GM08714 (cell line): Measurements from ENCODE around the gene TRAPPC5.
A peak's percentile ranks its signal among the peaks of the same experiment; 100 is the strongest.

Experiments
- H3K4me3 ChIP-seq: fragments of 200-500 bp; sonication (Bioruptor generic); 2 replicates; pipeline ENCODE4 v1.5.1; 2014; ENCODE audit warnings: mild to moderate bottlenecking, low read length, inconsistent platforms
- ZNF274 ChIP-seq: IDR thresholded peaks from 2 replicates; pipeline ENCODE4 v1.6.1; 2012; ENCODE audit warnings: mild to moderate bottlenecking, low read depth, low read length

Gene TRAPPC5

GRCh38 chr19:7680606-7681339 lies at the start of gene TRAPPC5:
Gene TRAPPC5 (plus strand): TSS chr19:7680833. CDS start chr19:7682254, 1,421 bp downstream.
- TF ChIP-seq ZNF274, result no peak
- peak within 1 kb of the TSS; percentile 90 for H3K4me3 ChIP-seq

GRCh38 chr19:7631577-7631976 lies 49.1 kb upstream of the TRAPPC5 start:
- H3K4me3 ChIP-seq, result no peak overlapping the region
- TF ChIP-seq ZNF274, result no peak

DNA sequence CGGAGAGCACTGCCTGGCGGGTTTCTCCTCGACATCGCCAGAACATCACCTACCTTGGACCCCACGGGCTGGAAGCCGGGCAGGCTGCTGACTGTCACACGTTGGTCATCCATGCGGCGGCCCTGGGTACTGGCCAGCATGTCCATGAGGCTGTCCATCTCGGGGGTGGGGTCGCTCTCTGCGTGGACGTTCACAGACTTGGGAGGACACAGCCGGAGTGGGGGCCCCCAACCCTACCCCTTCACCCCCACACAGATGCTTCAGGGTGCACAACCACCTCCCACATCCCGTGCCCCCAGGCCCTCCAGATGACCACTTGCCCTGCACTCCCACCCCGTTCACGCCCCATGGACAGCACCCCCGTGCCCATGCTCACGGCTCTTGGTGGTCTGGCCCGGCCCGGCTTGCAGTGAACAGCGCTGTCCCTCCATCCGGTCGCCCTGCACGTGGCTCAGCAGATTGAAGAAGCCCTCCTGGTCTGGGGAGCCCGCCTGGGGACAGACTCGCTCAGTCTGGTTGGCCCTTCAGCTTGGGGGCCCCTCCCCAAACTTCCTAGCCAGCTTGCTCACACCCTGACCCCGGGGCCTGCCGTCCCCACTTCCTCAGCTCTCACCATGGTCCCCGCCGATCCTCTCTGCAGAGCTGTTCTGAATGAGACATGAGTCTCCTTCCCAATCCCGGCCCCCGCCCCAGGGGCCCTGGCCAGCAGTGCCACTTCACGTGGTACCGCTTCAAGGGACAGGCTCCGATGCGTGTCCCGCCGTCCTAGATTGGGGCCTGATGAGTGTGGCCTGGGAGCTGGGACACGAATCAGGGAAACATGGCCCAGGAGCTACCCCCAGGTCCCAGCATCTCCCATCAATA lies 48.1 kb upstream of the TRAPPC5 start:
- no peak for TF ChIP-seq ZNF274
- H3K4me3 ChIP-seq, result no peak overlapping the region

- no peak within 1 kb of the TSS for H3K4me3 ChIP-seq
- TF ChIP-seq ZNF274, result no peak
These were observed 46.9 kb upstream of the TRAPPC5 start, which contains the start of gene PCP2 for GRCh38 chr19:7633698-7634097. Gene PCP2 (minus strand): TSS chr19:7633719. CDS start chr19:7633457, 262 bp downstream.

GRCh38 chr19:7635670-7636069 lies 45.0 kb upstream of the TRAPPC5 start:
- no peak for TF ChIP-seq ZNF274
- H3K4me3 ChIP-seq, result no peak overlapping the region

DNA sequence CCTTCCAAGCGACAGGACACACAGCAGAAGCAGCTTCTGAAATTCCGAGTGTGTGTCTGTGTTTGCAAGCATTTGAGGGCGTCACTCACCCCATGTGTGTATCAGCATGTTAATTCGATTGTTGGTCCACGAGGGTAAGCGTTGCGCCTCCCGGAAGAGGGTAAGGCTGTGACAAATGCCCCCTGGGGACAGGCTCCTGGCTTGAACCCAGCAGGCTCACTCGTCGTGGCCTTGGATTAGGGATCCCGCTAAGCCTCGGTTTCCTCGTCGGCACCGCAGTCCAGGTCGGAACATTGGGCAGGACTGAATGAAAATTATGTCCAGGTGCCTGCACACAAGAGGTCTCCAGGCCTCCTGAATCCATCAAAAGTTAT lies 44.3 kb upstream of the TRAPPC5 start:
- peak overlapping the region; percentile 45; the same call in 1 of the 2 replicates for H3K4me3 ChIP-seq
- no peak for TF ChIP-seq ZNF274

DNA sequence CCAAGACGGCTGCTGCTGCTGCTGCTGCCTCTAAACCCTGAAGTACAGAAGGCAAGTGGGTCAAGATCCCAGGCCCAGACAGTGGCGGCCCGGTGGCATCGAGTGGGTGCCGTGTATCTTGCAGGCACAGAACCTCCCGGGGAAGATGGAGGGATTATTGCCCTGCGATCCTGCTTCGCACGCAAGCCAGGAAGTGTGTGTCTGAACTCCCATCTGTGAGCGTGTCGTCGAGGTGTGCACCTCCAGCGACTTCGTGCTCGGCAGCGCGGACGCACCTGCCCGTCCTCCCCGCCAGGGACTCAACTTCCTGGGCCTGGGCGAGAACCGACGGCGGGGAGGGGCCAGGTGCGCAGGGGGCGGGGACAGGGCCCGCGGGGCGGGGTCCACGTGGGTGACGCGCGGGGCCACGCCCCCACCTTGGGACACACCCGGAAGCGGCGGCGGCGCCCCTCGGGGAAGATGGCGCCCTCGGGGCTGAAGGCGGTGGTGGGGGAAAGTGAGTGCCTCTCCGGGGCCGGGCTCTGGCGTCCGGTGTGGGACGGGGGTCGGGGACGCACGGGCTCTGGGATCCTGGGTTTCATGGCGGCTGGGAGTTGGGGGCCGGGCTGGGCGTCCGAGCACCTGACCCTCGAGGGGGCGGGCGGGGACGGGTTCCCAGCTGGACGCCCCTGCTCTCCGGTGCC lies 43.8 kb upstream of the TRAPPC5 start, which contains the start of gene STXBP2:
STXBP2 (plus strand) TSS at position 420 of the 683 bp plus-strand sequence; CDS start at position 460, 40 bp downstream.
- peak within 1 kb of the TSS; percentile 84 for H3K4me3 ChIP-seq
- TF ChIP-seq ZNF274, result no peak

DNA sequence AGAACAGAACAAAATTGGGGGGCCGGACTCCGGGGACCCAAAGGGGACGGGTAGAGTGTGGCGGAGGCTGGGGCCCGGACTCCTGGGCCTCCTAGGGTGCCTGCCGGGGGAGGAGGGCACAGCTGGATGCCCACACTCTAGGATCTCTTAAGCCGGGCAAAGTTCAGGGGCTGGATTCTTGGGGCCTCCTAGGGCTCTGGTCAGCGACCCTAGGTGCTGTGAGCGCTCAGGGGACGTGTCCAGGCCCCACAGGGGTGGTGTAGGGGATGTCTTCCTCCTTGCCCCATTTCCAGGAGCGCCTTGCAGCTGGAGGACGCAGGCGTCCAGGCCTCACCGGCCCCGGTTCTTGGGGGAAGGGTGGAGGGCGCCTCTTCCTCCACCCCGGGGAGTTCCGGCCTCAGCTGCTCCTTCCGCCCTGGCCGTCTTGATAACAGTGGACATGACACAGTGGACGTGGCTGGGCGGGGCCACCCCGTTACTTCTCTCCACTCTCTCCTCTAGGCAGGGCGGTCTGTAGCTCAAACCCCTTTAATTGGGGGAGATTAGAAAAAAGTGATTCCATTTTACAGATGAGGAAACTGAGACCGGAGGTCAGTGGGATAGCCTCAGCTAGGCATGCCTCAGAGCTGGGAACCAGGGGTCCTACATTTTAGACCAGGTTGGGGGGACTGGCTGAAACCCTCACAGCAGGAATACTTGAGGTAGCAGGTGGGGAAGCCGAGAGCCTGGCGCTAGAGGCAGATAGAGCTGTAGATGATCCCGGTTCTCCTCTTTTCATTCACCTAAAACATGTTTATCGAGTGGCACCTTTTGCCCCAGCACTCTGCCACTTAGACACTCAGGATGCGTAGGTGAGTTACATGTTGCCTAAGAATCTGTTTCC lies 43.0 kb upstream of the TRAPPC5 start:
- peak overlapping the region; percentile 84 for H3K4me3 ChIP-seq
- no peak for TF ChIP-seq ZNF274

- TF ChIP-seq ZNF274, result no peak
- no peak overlapping the region for H3K4me3 ChIP-seq
These were observed 41.7 kb upstream of the TRAPPC5 start for GRCh38 chr19:7638802-7639465.

GRCh38 chr19:7639863-7640348 lies 40.7 kb upstream of the TRAPPC5 start:
- no peak for TF ChIP-seq ZNF274
- H3K4me3 ChIP-seq, result no peak overlapping the region

- TF ChIP-seq ZNF274, result no peak
These were observed 39.8 kb upstream of the TRAPPC5 start for GRCh38 chr19:7640803-7641202.

More at GRCh38 chr19:7640803-7641202, 39.8 kb upstream of the TRAPPC5 start:
- no peak overlapping the region for H3K4me3 ChIP-seq
